A673 (cell line): ENCODE measurements around the gene SLC7A1. TPM values are rescaled to one million over a fixed set of nuclear protein-coding genes. Genes with fewer than 3 reads are reported as not detected.

ENCODE experiments used
- BruUV-seq: library from RNA; stranded (reverse); fragments of 400-500 nt; replicated peaks from 2 replicates; lab custom pipeline; 2021; lab: Mats Ljungman, UMichigan
- CTCF ChIA-PET: fragments of 300-600 bp; sonication (Branson Sonifier 250); formaldehyde crosslinking; loops from one replicate; lab custom pipeline; 2022; ENCODE audit warnings: antibody characterized with exemption; lab: Charles Lee
- POLR2A ChIA-PET: fragments of 300-600 bp; sonication (Branson Sonifier 250); formaldehyde crosslinking; loops from one replicate; lab custom pipeline; 2022; ENCODE audit warnings: antibody characterized with exemption; ENCODE audit not compliant: low non-redundant PET; lab: Charles Lee
- DNase-seq: peaks from one replicate; pipeline ENCODE4 v3.0.0-alpha.2; 2015; ENCODE audit warnings: low spot score
- H3K27ac ChIP-seq: fragments of 200-600 bp; sonication (generic); 2 replicates; pipeline ENCODE4 v1.5.1; 2016; ENCODE audit warnings: mixed run types, low read depth, mild to moderate bottlenecking, mixed read lengths, antibody characterized with exemption, low read length; ENCODE audit not compliant: poor library complexity, severe bottlenecking
- H3K27me3 ChIP-seq: fragments of 200-600 bp; sonication (generic); replicated peaks from 2 replicates; pipeline ENCODE4 v1.6.1; 2017; ENCODE audit warnings: mixed run types, low read depth, mild to moderate bottlenecking, mixed read lengths, antibody characterized with exemption, low read length; ENCODE audit not compliant: insufficient read depth, poor library complexity
- H3K36me3 ChIP-seq: fragments of 200-600 bp; sonication (generic); 2 replicates; pipeline ENCODE4 v1.6.1; 2016; ENCODE audit warnings: mixed run types, mild to moderate bottlenecking, mixed read lengths, antibody characterized with exemption, low read length; ENCODE audit not compliant: insufficient read depth, poor library complexity, severe bottlenecking
- H3K4me1 ChIP-seq: fragments of 200-600 bp; sonication (generic); 2 replicates; pipeline ENCODE4 v1.6.1; 2017; ENCODE audit warnings: mixed run types, mild to moderate bottlenecking, mixed read lengths, antibody characterized with exemption, low read length; ENCODE audit not compliant: insufficient read depth, poor library complexity, severe bottlenecking
- H3K4me3 ChIP-seq: fragments of 200-600 bp; sonication (generic); 2 replicates; pipeline ENCODE4 v1.5.1; 2016; ENCODE audit warnings: low read depth, mixed run types, mild to moderate bottlenecking, mixed read lengths, low read length; ENCODE audit not compliant: poor library complexity, severe bottlenecking
- H3K9me3 ChIP-seq: fragments of 200-600 bp; sonication (generic); 2 replicates; pipeline ENCODE4 v1.6.1; 2016; ENCODE audit warnings: mixed run types, low read depth, mild to moderate bottlenecking, mixed read lengths, antibody characterized with exemption, low read length; ENCODE audit not compliant: poor library complexity, severe bottlenecking
- EZH2 ChIP-seq: fragments of 200-600 bp; sonication (generic); IDR thresholded peaks from 2 replicates; pipeline ENCODE4 v1.6.1; 2017; ENCODE audit warnings: borderline replicate concordance, low read depth, mild to moderate bottlenecking, mixed read lengths, antibody characterized with exemption, low read length; ENCODE audit not compliant: poor library complexity, severe bottlenecking
- intact Hi-C: fragments of 100-400 bp; cut with micrococcal nuclease; formaldehyde crosslinking; loops from one replicate; pipeline ENCODE4 v1.10.0; 2022; ENCODE audit not compliant: unreplicated experiment
- total RNA-seq: library from RNA; stranded (reverse); gene quantifications from 2 replicates; pipeline ENCODE4 v1.2.3, GENCODE V29; 2021
- TF ChIP-seq, protein P1 (sequence below): fragments of 300-800, 200-600 bp; sonication (generic); conservative IDR thresholded peaks from 2 replicates; pipeline ENCODE4 v1.5.1; 2017; ENCODE audit warnings: low read depth, mild to moderate bottlenecking, antibody characterized with exemption, low read length, moderate library complexity, mixed read lengths

The SLC7A1 gene
- total RNA-seq, 1 experiment from 2014 or later = 81.6 TPM

DNA sequence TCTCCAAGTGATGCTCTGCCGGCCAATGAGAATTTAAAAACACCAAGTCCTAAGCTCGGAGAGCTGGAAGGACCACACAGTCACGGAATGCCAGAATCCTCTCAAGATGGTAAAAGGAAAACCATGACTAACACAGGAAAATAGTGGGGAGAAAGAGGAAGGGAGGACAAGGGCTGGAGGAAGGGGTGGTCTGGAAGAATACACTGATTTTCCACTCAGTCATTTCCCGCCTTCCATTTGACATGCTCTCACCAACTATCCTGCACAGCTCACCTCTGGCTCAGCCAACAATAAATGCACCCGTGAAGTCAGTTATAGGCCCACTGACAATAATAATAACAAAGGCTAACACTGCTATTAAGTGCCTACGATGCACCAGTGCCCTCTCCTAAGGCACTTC, 31.5 kb downstream of the SLC7A1 start:
- CTCF ChIA-PET = no interaction called here
- TF ChIP-seq EZH2 = no peak
- TF ChIP-seq, protein P1, sequence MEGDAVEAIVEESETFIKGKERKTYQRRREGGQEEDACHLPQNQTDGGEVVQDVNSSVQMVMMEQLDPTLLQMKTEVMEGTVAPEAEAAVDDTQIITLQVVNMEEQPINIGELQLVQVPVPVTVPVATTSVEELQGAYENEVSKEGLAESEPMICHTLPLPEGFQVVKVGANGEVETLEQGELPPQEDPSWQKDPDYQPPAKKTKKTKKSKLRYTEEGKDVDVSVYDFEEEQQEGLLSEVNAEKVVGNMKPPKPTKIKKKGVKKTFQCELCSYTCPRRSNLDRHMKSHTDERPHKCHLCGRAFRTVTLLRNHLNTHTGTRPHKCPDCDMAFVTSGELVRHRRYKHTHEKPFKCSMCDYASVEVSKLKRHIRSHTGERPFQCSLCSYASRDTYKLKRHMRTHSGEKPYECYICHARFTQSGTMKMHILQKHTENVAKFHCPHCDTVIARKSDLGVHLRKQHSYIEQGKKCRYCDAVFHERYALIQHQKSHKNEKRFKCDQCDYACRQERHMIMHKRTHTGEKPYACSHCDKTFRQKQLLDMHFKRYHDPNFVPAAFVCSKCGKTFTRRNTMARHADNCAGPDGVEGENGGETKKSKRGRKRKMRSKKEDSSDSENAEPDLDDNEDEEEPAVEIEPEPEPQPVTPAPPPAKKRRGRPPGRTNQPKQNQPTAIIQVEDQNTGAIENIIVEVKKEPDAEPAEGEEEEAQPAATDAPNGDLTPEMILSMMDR = no peak

DNA sequence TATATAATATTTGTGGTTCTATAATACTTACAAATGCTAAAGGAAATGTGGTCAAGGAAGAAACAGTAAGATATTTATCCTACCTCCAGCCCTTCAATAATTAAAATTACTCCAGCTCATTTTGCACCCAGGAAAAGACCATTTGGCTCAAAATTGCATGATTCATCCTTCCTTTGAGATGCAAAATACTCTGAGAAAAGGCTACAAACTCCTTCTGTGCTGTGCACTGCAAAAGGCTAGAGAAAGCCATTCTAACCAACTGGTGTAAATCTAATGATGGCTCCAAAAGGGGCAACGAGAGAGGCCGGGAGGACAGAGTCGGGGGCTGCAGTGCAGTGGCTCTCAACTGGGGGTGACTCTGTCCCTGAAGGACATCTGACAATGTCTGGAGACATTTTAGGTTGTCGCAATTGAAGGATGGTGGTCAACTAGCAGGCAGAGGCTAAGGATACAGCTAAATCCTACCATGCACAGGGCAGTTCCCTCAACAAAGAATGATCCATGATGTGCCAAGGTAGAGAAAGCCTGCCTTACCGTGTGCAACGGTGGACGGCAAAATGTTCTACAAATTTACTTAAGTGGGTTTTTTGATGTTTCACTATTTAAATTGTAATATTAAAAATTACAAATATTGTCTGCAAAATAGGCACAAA, 32.6 kb downstream of the SLC7A1 start:
- no peaks in the 10 kb centered on the region for H3K9me3 ChIP-seq
- intact Hi-C loops = loop anchor here (5.0 kb wide), 1 partner anchor 34 kb away; the partner anchor contains the start of gene SLC7A1

More for the DNA sequence above, 31.5 kb downstream of the SLC7A1 start:
- intact Hi-C loops = loop anchor here (5.0 kb wide), 1 partner anchor 33 kb away; the partner anchor contains the start of gene SLC7A1
- Histone ChIP-seq H3K4me3 (no peak overlapping the region), H3K36me3 (no peaks in the 10 kb centered on the region), H3K4me1 (peaks cover 36% of the 10 kb centered on the region), H3K9me3 (no peaks in the 10 kb centered on the region), H3K27ac (no peak overlapping the region), H3K27me3 (no peaks in the 10 kb centered on the region)
- POLR2A ChIA-PET = no interaction called here
- no peak for DNase-seq
- no TSS peak for BruUV-seq

DNA sequence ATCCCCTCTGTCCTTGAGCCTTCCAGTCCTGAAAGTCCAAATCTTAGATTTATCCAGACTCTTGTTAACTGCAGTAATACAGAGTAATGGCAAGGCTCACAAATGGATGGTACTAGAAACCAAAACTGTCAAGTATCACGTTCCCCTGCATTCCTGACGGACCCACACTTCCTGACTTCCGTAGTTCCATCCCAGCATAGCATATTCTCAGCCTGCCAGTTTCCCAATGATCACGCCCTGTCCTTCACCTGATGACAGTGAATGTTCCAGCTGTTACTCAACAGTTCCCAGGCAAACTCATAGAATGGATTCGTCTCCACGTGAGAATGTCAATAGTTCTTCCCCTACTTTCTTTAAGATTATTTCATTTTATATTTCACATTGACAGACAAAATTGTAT, 33.6 kb downstream of the SLC7A1 start:
- POLR2A ChIA-PET = no interaction called here
- CTCF ChIA-PET = no interaction called here
- DNase-seq = no peak

More for the DNA sequence above, 32.6 kb downstream of the SLC7A1 start:
- no peaks in the 10 kb centered on the region for H3K36me3 ChIP-seq
- TF ChIP-seq, protein P1 = no peak
- no peak for TF ChIP-seq EZH2
- H3K4me3 ChIP-seq = no peak overlapping the region
- BruUV-seq = no TSS peak
- POLR2A ChIA-PET = no interaction called here
- no peaks in the 10 kb centered on the region for H3K27me3 ChIP-seq
- CTCF ChIA-PET = interaction anchor here (0.6 kb wide), 1 partner anchor 54 kb away, joined by 3 read pairs; no protein-coding TSS in a partner anchor
- peaks cover 36% of the 10 kb centered on the region for H3K4me1 ChIP-seq
- H3K27ac ChIP-seq = no peak overlapping the region
- DNase-seq = peak; percentile 35

More for the DNA sequence above, 33.6 kb downstream of the SLC7A1 start:
- H3K9me3 ChIP-seq = no peaks in the 10 kb centered on the region
- no TSS peak for BruUV-seq
- no peaks in the 10 kb centered on the region for H3K36me3 ChIP-seq
- H3K4me3 ChIP-seq = no peak overlapping the region
- TF ChIP-seq EZH2 = no peak
- TF ChIP-seq, protein P1 = no peak
- no peaks in the 10 kb centered on the region for H3K27me3 ChIP-seq
- no peak overlapping the region for H3K27ac ChIP-seq
- intact Hi-C loops = loop anchor here (5.0 kb wide), 1 partner anchor 35 kb away; the partner anchor contains the start of gene SLC7A1
- peaks cover 42% of the 10 kb centered on the region for H3K4me1 ChIP-seq
